HAP-1 (cell line): Measurements from ENCODE around the gene ZNF487.
"Not testable (repeated sequence)": the region's sequence is repeated elsewhere in the genome, so short reads cannot be mapped to it uniquely, and the experiment has no call there.

Source experiments
- DNase-seq, 2 experiments: peaks; one replicate each; pipeline ENCODE4 v3.0.0-alpha.2; 2016 to 2020; ENCODE audit warnings: low spot score in 2 of 2
- H3K27me3 ChIP-seq: fragments of 250-450 bp; sonication (Bioruptor Pico); 2 replicates; pipeline ENCODE4 v1.5.1; 2020; ENCODE audit warnings: low read depth, mild to moderate bottlenecking, moderate library complexity
- H3K36me3 ChIP-seq: fragments of 250-450 bp; sonication (Bioruptor Pico); replicated peaks from 2 replicates; pipeline ENCODE4 v1.5.1; 2020; ENCODE audit warnings: mild to moderate bottlenecking
- H3K4me1 ChIP-seq: fragments of 250-450 bp; sonication (Bioruptor Pico); 2 replicates; pipeline ENCODE4 v1.5.1; 2020; ENCODE audit warnings: mild to moderate bottlenecking
- H3K4me3 ChIP-seq: fragments of 250-450 bp; sonication (Bioruptor Pico); 2 replicates; pipeline ENCODE4 v1.5.1; 2020; ENCODE audit warnings: mild to moderate bottlenecking, moderate library complexity
- H3K9me3 ChIP-seq: fragments of 250-450 bp; sonication (Bioruptor Pico); 2 replicates; pipeline ENCODE4 v1.5.1; 2020; ENCODE audit warnings: mild to moderate bottlenecking, moderate library complexity
- in situ Hi-C: fragments of 300-500 bp; cut with MboI; formaldehyde crosslinking; loops from 3 replicates; pipeline ENCODE4 v1.14.3; 2020; ENCODE audit warnings: low sequenced_read_pairs, inconsistent platforms, mixed read lengths

Gene ZNF487

GRCh38 chr10:43436291-43437140, at the start of gene ZNF487:
Gene ZNF487, plus strand, starts transcription at chr10:43437111. Its CDS starts 38,703 bp downstream, at chr10:43475814.
- peak within 1 kb of the TSS; percentile 84 for H3K4me3 ChIP-seq
- in situ Hi-C loops: no loop called here
- H3K4me1 ChIP-seq: peaks cover 4% of the 10 kb centered on the region
- H3K9me3 ChIP-seq: no peaks in the 10 kb centered on the region
- DNase-seq: peak; percentile 74 to 89
- no peaks in the 10 kb centered on the region for H3K36me3 ChIP-seq
- H3K27me3 ChIP-seq: no peaks in the 10 kb centered on the region

DNA sequence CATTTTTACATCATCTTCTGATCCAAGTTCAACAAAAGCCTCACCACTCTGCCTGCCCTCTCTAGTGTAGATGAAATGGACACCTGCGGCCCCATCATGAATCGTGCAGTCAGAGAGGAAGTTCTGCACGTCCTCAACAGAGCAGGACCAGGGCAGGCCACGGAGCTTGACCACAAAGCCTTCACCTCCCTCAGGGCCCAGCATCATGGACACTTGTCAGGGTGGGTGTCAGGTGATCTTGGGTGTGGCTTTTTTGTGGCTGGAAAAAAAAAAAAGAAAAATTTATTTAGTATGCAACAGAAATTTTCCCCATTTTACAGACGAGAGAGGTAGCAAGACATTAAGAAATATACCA, 49.3 kb upstream of the ZNF487 start:
- H3K9me3 ChIP-seq: no peaks in the 10 kb centered on the region
- in situ Hi-C loops: no loop called here
- H3K4me1 ChIP-seq: no peaks in the 10 kb centered on the region
- no peak overlapping the region for H3K4me3 ChIP-seq
- H3K27me3 ChIP-seq: no peaks in the 10 kb centered on the region
- H3K36me3 ChIP-seq: peaks cover 78% of the 10 kb centered on the region
- no peak for DNase-seq

- Histone ChIP-seq H3K27me3 (no peaks in the 10 kb centered on the region), H3K9me3 (no peaks in the 10 kb centered on the region), H3K36me3 (peaks cover 100% of the 10 kb centered on the region), H3K4me3 (no peak overlapping the region), H3K4me1 (peaks cover 7% of the 10 kb centered on the region)
- in situ Hi-C loops: no loop called here
- no peak for DNase-seq
Measured at GRCh38 chr10:43389867-43390266, 47.0 kb upstream of the ZNF487 start.

GRCh38 chr10:43390333-43390732, 46.6 kb upstream of the ZNF487 start:
- H3K4me1 ChIP-seq: peaks cover 11% of the 10 kb centered on the region
- no peaks in the 10 kb centered on the region for H3K9me3 ChIP-seq
- in situ Hi-C loops: no loop called here
- H3K27me3 ChIP-seq: no peaks in the 10 kb centered on the region
- no peak for DNase-seq
- no peak overlapping the region for H3K4me3 ChIP-seq
- peaks cover 100% of the 10 kb centered on the region for H3K36me3 ChIP-seq

GRCh38 chr10:43390759-43391158, 46.2 kb upstream of the ZNF487 start:
- peak in 1 of 2 experiments; percentile 50 for DNase-seq
- no peaks in the 10 kb centered on the region for H3K9me3 ChIP-seq
- in situ Hi-C loops: no loop called here
- peaks cover 100% of the 10 kb centered on the region for H3K36me3 ChIP-seq
- H3K27me3 ChIP-seq: no peaks in the 10 kb centered on the region
- H3K4me1 ChIP-seq: peaks cover 13% of the 10 kb centered on the region
- no peak overlapping the region for H3K4me3 ChIP-seq

- no peak overlapping the region for H3K4me3 ChIP-seq
- H3K9me3 ChIP-seq: no peaks in the 10 kb centered on the region
- H3K36me3 ChIP-seq: peaks cover 100% of the 10 kb centered on the region
- H3K27me3 ChIP-seq: no peaks in the 10 kb centered on the region
- no peak for DNase-seq
- peaks cover 13% of the 10 kb centered on the region for H3K4me1 ChIP-seq
- in situ Hi-C loops: no loop called here
Measured at GRCh38 chr10:43391496-43391895, 45.4 kb upstream of the ZNF487 start.

- Histone ChIP-seq H3K4me3 (no peak overlapping the region), H3K27me3 (no peaks in the 10 kb centered on the region), H3K4me1 (peaks cover 17% of the 10 kb centered on the region), H3K9me3 (no peaks in the 10 kb centered on the region), H3K36me3 (peaks cover 88% of the 10 kb centered on the region)
- in situ Hi-C loops: no loop called here
- no peak for DNase-seq
Measured at GRCh38 chr10:43392748-43393147, 44.2 kb upstream of the ZNF487 start.

- DNase-seq, H3K9me3 ChIP-seq, H3K4me3 ChIP-seq, H3K27me3 ChIP-seq, in situ Hi-C loops: not testable (repeated sequence)
- Histone ChIP-seq H3K36me3 (peaks cover 83% of the 10 kb centered on the region), H3K4me1 (peaks cover 18% of the 10 kb centered on the region)
Measured at GRCh38 chr10:43393186-43393585, 43.7 kb upstream of the ZNF487 start.

- Histone ChIP-seq H3K4me1 (peaks cover 23% of the 10 kb centered on the region), H3K36me3 (peaks cover 82% of the 10 kb centered on the region), H3K4me3 (no peak overlapping the region), H3K9me3 (no peaks in the 10 kb centered on the region), H3K27me3 (no peaks in the 10 kb centered on the region)
- in situ Hi-C loops: no loop called here
- DNase-seq: no peak
Measured at GRCh38 chr10:43393606-43394360, 43.1 kb upstream of the ZNF487 start.

DNA sequence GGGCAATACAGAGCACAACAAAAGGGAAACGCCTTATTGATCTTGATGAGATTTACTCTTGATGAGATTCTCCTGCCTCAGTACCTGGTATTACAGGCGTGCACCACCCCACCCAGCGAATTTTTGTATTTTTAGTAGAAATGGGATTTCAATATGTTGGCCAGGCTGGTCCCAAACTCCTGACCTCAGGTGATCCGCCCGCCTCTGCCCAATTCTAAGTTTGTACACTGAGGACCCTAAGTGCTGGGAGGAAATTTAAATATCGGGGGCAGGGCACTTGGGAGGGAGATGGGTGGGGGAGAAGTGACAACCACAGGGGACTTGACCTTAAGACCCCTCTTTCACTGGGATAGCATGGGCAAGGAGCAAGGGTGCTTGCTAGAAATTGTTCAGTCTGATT, 42.0 kb upstream of the ZNF487 start:
- Histone ChIP-seq H3K4me3 (peak overlapping the region; percentile 67), H3K36me3 (peaks cover 77% of the 10 kb centered on the region), H3K9me3 (no peaks in the 10 kb centered on the region), H3K27me3 (no peaks in the 10 kb centered on the region), H3K4me1 (peaks cover 34% of the 10 kb centered on the region)
- no peak for DNase-seq
- in situ Hi-C loops: no loop called here

GRCh38 chr10:43395571-43396060, 41.3 kb upstream of the ZNF487 start:
- Histone ChIP-seq H3K9me3 (no peaks in the 10 kb centered on the region), H3K36me3 (peaks cover 74% of the 10 kb centered on the region), H3K4me1 (peaks cover 42% of the 10 kb centered on the region), H3K27me3 (no peaks in the 10 kb centered on the region), H3K4me3 (peak overlapping the region; percentile 67)
- in situ Hi-C loops: no loop called here
- peak in 1 of 2 experiments; percentile 66 for DNase-seq

GRCh38 chr10:43396061-43396927, 40.6 kb upstream of the ZNF487 start:
- H3K27me3 ChIP-seq: no peaks in the 10 kb centered on the region
- peak overlapping the region; percentile 67 for H3K4me3 ChIP-seq
- H3K36me3 ChIP-seq: peaks cover 70% of the 10 kb centered on the region
- H3K4me1 ChIP-seq: peaks cover 48% of the 10 kb centered on the region
- peak; percentile 78 to 92 for DNase-seq
- in situ Hi-C loops: no loop called here
- H3K9me3 ChIP-seq: no peaks in the 10 kb centered on the region

- Histone ChIP-seq H3K4me1 (peaks cover 56% of the 10 kb centered on the region), H3K36me3 (peaks cover 65% of the 10 kb centered on the region), H3K27me3 (no peaks in the 10 kb centered on the region), H3K9me3 (no peaks in the 10 kb centered on the region), H3K4me3 (peak overlapping the region; percentile 67)
- DNase-seq: peak; percentile 89 to 92
- in situ Hi-C loops: no loop called here
Measured at GRCh38 chr10:43396928-43397624, 39.8 kb upstream of the ZNF487 start.
